GM18517 (cell line): ENCODE results near the gene GAGE12F.
"Not testable (repeated sequence)": the region's sequence is repeated elsewhere in the genome, so short reads cannot be mapped to it uniquely, and the experiment has no call there.

ENCODE experiments used
- ATAC-seq: cut with Tn5 transposase; IDR thresholded peaks from one replicate; pipeline ENCODE4 v1.9.1; 2021; ENCODE audit warnings: mild to moderate bottlenecking, moderate library complexity; ENCODE audit not compliant: unreplicated experiment

The GAGE12F gene, protein sequence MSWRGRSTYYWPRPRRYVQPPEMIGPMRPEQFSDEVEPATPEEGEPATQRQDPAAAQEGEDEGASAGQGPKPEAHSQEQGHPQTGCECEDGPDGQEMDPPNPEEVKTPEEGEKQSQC

DNA sequence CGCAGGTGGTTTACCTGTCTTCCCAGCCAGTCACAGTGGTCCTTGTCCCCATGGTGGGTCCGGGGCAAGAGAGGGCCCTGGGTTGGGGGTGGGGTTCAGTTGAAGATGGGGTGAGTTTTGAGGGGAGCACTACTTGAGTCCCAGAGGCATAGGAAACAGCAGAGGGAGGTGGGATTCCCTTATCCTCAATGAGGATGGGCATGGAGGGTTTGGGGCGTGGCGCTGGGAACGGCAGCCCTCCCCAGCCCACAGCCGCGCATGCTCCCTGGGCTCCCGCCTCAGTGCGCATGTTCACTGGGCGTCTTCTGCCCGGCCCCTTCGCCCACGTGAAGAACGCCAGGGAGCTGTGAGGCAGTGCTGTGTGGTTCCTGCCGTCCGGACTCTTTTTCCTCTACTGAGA is at the start of gene GAGE12F:
TSS of gene GAGE12F (plus strand) at position 301 of the 400 bp plus-strand sequence. CDS start 1,155 bp downstream, outside the sequence.
- ATAC-seq: not testable (repeated sequence)

DNA sequence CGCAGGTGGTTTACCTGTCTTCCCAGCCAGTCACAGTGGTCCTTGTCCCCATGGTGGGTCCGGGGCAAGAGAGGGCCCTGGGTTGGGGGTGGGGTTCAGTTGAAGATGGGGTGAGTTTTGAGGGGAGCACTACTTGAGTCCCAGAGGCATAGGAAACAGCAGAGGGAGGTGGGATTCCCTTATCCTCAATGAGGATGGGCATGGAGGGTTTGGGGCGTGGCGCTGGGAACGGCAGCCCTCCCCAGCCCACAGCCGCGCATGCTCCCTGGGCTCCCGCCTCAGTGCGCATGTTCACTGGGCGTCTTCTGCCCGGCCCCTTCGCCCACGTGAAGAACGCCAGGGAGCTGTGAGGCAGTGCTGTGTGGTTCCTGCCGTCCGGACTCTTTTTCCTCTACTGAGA is 28.8 kb upstream of the GAGE12F start, which contains the start of gene GAGE12C:
TSS of gene GAGE12C (plus strand) at position 301 of the 400 bp plus-strand sequence. CDS start 1,155 bp downstream, outside the sequence.
- not testable (repeated sequence) for ATAC-seq

DNA sequence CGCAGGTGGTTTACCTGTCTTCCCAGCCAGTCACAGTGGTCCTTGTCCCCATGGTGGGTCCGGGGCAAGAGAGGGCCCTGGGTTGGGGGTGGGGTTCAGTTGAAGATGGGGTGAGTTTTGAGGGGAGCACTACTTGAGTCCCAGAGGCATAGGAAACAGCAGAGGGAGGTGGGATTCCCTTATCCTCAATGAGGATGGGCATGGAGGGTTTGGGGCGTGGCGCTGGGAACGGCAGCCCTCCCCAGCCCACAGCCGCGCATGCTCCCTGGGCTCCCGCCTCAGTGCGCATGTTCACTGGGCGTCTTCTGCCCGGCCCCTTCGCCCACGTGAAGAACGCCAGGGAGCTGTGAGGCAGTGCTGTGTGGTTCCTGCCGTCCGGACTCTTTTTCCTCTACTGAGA is 19.2 kb upstream of the GAGE12F start, which contains the start of gene GAGE12D:
TSS of gene GAGE12D (plus strand) at position 301 of the 400 bp plus-strand sequence. CDS start 1,155 bp downstream, outside the sequence.
- not testable (repeated sequence) for ATAC-seq

DNA sequence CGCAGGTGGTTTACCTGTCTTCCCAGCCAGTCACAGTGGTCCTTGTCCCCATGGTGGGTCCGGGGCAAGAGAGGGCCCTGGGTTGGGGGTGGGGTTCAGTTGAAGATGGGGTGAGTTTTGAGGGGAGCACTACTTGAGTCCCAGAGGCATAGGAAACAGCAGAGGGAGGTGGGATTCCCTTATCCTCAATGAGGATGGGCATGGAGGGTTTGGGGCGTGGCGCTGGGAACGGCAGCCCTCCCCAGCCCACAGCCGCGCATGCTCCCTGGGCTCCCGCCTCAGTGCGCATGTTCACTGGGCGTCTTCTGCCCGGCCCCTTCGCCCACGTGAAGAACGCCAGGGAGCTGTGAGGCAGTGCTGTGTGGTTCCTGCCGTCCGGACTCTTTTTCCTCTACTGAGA is 9.7 kb upstream of the GAGE12F start, which contains the start of gene GAGE12E:
TSS of gene GAGE12E (plus strand) at position 301 of the 400 bp plus-strand sequence. CDS start 1,155 bp downstream, outside the sequence.
- not testable (repeated sequence) for ATAC-seq

DNA sequence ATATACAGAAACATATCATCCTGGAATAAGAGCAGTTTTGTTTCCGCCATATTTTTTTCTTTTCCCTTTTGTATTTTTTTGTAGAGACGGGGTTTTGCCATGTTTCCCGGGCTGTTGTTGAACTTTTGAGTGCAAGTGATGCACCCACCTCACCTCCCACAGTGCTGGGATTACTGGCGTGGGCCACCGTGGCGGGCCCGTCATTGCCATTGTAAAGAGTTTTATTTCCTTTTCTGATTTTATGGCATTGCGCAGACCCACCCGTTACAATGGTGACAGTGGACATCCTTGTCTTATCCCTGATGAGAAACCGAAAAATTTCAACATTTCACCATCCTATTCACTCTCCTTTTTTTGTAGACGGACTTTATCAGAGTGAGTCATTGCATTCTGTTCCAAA is 8.1 kb downstream of the GAGE12F start:
- not testable (repeated sequence) for ATAC-seq

DNA sequence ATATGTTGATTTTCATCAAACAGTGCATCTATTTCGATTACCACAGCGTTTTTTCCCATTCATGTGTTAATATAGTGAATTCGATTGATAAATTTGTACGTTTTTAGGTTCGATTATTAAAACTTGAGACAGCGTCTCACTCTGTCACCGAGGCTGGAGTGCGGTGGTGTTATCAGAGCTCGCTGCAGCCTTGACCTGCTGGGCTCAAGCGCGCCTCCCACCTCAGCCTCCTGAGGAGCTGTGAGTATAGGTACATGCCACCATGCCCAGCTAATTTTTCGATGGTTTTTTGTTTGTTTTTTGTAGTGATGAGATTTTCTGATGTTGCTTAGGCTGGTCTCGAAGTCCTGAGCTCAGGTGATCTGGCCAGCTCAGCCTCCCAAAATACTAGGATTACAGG is 8.5 kb downstream of the GAGE12F start:
- not testable (repeated sequence) for ATAC-seq

DNA sequence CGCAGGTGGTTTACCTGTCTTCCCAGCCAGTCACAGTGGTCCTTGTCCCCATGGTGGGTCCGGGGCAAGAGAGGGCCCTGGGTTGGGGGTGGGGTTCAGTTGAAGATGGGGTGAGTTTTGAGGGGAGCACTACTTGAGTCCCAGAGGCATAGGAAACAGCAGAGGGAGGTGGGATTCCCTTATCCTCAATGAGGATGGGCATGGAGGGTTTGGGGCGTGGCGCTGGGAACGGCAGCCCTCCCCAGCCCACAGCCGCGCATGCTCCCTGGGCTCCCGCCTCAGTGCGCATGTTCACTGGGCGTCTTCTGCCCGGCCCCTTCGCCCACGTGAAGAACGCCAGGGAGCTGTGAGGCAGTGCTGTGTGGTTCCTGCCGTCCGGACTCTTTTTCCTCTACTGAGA is 9.5 kb downstream of the GAGE12F start, which contains the start of gene GAGE12G:
TSS of gene GAGE12G (plus strand) at position 301 of the 400 bp plus-strand sequence. CDS start 1,155 bp downstream, outside the sequence.
- not testable (repeated sequence) for ATAC-seq

DNA sequence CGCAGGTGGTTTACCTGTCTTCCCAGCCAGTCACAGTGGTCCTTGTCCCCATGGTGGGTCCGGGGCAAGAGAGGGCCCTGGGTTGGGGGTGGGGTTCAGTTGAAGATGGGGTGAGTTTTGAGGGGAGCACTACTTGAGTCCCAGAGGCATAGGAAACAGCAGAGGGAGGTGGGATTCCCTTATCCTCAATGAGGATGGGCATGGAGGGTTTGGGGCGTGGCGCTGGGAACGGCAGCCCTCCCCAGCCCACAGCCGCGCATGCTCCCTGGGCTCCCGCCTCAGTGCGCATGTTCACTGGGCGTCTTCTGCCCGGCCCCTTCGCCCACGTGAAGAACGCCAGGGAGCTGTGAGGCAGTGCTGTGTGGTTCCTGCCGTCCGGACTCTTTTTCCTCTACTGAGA is 19.0 kb downstream of the GAGE12F start, which contains the start of gene GAGE12H:
TSS of gene GAGE12H (plus strand) at position 301 of the 400 bp plus-strand sequence. CDS start 1,155 bp downstream, outside the sequence.
- not testable (repeated sequence) for ATAC-seq

DNA sequence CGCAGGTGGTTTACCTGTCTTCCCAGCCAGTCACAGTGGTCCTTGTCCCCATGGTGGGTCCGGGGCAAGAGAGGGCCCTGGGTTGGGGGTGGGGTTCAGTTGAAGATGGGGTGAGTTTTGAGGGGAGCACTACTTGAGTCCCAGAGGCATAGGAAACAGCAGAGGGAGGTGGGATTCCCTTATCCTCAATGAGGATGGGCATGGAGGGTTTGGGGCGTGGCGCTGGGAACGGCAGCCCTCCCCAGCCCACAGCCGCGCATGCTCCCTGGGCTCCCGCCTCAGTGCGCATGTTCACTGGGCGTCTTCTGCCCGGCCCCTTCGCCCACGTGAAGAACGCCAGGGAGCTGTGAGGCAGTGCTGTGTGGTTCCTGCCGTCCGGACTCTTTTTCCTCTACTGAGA is 28.6 kb downstream of the GAGE12F start, which contains the start of gene GAGE2A:
TSS of gene GAGE2A (plus strand) at position 301 of the 400 bp plus-strand sequence. CDS start 1,155 bp downstream, outside the sequence.
- not testable (repeated sequence) for ATAC-seq

DNA sequence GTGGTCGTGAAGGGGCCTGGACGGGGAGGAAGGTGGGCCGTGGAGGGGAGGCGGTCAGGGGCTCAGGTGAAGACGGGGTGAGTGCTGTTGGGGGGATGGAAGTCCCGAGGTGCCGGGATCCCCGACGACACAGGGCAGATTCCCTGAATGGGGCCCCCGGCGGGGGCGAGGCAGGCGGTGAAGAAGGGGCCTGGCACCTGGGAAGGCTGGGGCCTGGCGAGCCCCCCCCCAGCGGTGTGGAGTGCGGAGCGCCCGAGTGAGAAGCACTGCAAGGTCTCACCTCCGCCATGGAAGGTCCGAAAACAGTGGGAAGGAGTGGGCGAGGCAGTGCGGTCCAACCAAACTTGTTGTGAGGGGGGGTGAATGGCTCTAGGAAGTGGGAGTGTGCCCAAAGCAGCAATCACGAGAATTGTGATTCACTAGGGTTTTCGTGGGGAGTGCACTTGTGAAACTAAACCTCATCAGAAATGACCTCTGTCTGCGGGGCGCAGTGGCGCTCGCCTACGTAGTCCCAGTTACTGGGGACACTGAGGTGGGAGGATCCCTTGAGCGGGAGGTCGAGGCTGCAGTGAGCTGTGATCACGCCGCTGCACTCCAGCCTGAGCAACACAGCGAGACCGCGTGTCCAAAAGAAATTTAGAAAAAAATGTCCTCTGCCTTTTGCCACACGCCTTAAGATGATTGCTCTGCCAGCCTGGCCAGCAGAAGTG is 29.3 kb downstream of the GAGE12F start:
- not testable (repeated sequence) for ATAC-seq

DNA sequence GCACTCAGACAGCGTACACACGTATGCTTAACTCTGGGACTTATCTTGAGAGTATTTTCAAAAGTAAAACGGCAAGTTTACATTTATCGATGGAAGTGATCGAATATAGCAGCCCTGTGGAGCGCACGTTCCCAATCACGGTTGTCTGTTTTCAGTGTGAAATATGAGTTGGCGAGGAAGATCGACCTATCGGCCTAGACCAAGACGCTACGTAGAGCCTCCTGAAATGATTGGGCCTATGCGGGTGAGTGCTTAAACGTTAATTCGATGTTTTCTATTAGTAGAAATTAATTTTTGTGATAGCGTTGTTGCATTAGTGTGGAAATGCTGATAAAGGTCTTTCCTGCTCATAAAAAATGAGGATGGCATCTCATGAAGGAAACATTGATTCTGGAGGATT is 29.8 kb downstream of the GAGE12F start:
- ATAC-seq: not testable (repeated sequence)

DNA sequence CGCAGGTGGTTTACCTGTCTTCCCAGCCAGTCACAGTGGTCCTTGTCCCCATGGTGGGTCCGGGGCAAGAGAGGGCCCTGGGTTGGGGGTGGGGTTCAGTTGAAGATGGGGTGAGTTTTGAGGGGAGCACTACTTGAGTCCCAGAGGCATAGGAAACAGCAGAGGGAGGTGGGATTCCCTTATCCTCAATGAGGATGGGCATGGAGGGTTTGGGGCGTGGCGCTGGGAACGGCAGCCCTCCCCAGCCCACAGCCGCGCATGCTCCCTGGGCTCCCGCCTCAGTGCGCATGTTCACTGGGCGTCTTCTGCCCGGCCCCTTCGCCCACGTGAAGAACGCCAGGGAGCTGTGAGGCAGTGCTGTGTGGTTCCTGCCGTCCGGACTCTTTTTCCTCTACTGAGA is 38.1 kb downstream of the GAGE12F start, which contains the start of gene GAGE1:
TSS of gene GAGE1 (plus strand) at position 301 of the 400 bp plus-strand sequence. CDS start 1,155 bp downstream, outside the sequence.
- not testable (repeated sequence) for ATAC-seq

DNA sequence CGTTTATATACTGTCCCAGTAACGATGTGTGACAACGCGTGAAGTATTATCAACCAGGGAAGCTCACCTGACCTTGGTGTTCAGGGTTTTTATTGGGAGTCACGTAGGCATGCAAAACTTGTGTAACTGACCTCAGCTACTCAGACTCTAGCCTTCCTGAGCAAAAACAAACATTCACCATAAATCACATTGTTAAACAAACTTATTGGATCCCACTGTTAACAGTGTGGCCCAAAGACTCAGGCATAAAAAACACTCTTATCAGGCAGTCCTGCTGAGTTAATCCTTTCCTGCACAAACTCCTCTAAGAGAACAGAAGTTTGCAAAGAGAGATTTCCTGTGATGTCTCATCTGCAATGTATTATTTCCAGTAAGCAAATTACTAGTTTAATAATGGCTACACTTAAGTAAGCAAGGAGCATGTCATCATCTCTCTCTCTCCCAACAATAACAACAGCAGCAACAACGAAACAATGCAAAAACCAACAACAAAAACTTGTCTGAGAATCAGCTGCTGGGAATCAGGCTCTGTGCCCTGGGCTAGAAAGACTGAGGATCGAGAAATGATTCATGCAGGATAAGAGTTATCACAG is 50.2 kb downstream of the GAGE12F start:
- ATAC-seq: no peak
